B cell (primary cell): Measurements from ENCODE around the gene TBC1D22A. TPM values are rescaled to one million over a fixed set of nuclear protein-coding genes. Genes with fewer than 3 reads are reported as not detected.
A peak's percentile ranks its signal among the peaks of the same experiment; 100 is the strongest.

Experiments used
- ATAC-seq: fragments of 200-7000 bp; cut with Tn5 transposase; one replicate; pipeline ENCODE4 v1.10.0; 2021; ENCODE audit warnings: low read depth, mild to moderate bottlenecking, moderate number of reproducible peaks, moderate library complexity
- CTCF ChIA-PET: fragments of 350-600 bp; sonication (Branson Sonifier 250); formaldehyde crosslinking; loops from one replicate; lab custom pipeline; 2021; ENCODE audit warnings: antibody characterized with exemption, inconsistent platforms; lab: Charles Lee
- POLR2A ChIA-PET: fragments of 350-600 bp; sonication (Branson Sonifier 250); formaldehyde crosslinking; loops from one replicate; lab custom pipeline; 2021; ENCODE audit warnings: antibody characterized with exemption; lab: Charles Lee
- DNase-seq: peaks from one replicate; pipeline ENCODE4 v3.0.0; 2013
- H2AFZ ChIP-seq: 2 replicates; pipeline ENCODE4 v1.6.1; 2012; ENCODE audit warnings: mild to moderate bottlenecking, low read depth, low read length; ENCODE audit not compliant: insufficient read depth, poor library complexity, severe bottlenecking
- H3K27ac ChIP-seq, 2 donors: 1 replicate in 1 of 2; 2 replicates in 1 of 2; pipeline ENCODE4 v1.5.1; 2012 to 2013; ENCODE audit warnings: low read length in 2 of 2, mild to moderate bottlenecking in 2 of 2, moderate library complexity in 1 of 2
- H3K27me3 ChIP-seq, 4 experiments: fragments of 200-600 bp in 1 of 4; sonication (generic) in 1 of 4; replicated peaks in 1 of 4; 1 replicate in 2 of 4; 2 replicates in 2 of 4; pipeline versions ENCODE4 v1.6.1 to v1.7.0; 2013 to 2016; ENCODE audit warnings: low read length in 3 of 4, mild to moderate bottlenecking in 2 of 4, mixed read lengths in 1 of 4, moderate library complexity in 1 of 4; ENCODE audit not compliant: insufficient read depth in 4 of 4, control insufficient read depth in 3 of 4; ENCODE audit errors: control extremely low read depth in 1 of 4
- H3K36me3 ChIP-seq, 2 experiments: replicated peaks in 1 of 2; 1 replicate in 1 of 2; 2 replicates in 1 of 2; pipeline versions ENCODE4 v1.6.1 to v1.7.1; 2013; ENCODE audit warnings: low read length in 1 of 2; ENCODE audit not compliant: insufficient read depth in 2 of 2, control insufficient read depth in 1 of 2; ENCODE audit errors: control extremely low read depth in 1 of 2, extremely low read depth in 1 of 2
- H3K4me1 ChIP-seq, 2 donors: fragments of 200-600 bp in 1 of 2; sonication (generic) in 1 of 2; 1 replicate in 1 of 2; 2 replicates in 1 of 2; pipeline versions ENCODE4 v1.5.1 to v1.6.1; 2013 to 2017; ENCODE audit warnings: low read length in 2 of 2; ENCODE audit not compliant: control insufficient read depth in 2 of 2, insufficient read depth in 2 of 2
- H3K4me2 ChIP-seq: replicated peaks from 2 replicates; pipeline ENCODE3; 2012; ENCODE audit warnings: mild to moderate bottlenecking, low read depth, low read length; ENCODE audit not compliant: poor library complexity, severe bottlenecking
- H3K4me3 ChIP-seq, 5 experiments: fragments of 200-600 bp in 1 of 5; sonication (generic) in 1 of 5; 1 replicate in 3 of 5; 2 replicates in 2 of 5; pipeline versions ENCODE4 v1.5.1 to v1.7.0; 2011 to 2016; ENCODE audit warnings: low read length in 4 of 5, mild to moderate bottlenecking in 4 of 5, low read depth in 2 of 5, control low read depth in 1 of 5, moderate library complexity in 1 of 5; ENCODE audit not compliant: insufficient read depth in 1 of 5; ENCODE audit errors: control extremely low read depth in 1 of 5, extremely low read depth in 1 of 5
- H3K79me2 ChIP-seq: fragments of 200-600 bp; sonication (generic); one replicate; pipeline ENCODE4 v1.6.0; 2016; ENCODE audit warnings: low read length; ENCODE audit not compliant: control insufficient read depth, insufficient read depth
- H3K9ac ChIP-seq: fragments of 200-600 bp; sonication (generic); 2 replicates; pipeline ENCODE4 v1.6.1; 2017; ENCODE audit warnings: mild to moderate bottlenecking, low read length, moderate library complexity
- H3K9me3 ChIP-seq, 3 donors: one replicate each; pipeline versions ENCODE4 v1.6.1 to v1.7.1; 2013; ENCODE audit warnings: low read length in 2 of 3; ENCODE audit not compliant: control insufficient read depth in 2 of 3, insufficient read depth in 1 of 3; ENCODE audit errors: control extremely low read depth in 1 of 3
- H4K20me1 ChIP-seq: 2 replicates; pipeline ENCODE4 v1.6.0; 2012; ENCODE audit warnings: mild to moderate bottlenecking, low read length; ENCODE audit not compliant: insufficient read depth, control insufficient read depth, poor library complexity, severe bottlenecking
- H3K27ac Mint-ChIP-seq: one replicate; pipeline ENCODE4 v1.8.0; 2021; ENCODE audit warnings: mixed read lengths
- H3K27me3 Mint-ChIP-seq: one replicate; pipeline ENCODE4 v1.8.0; 2021; ENCODE audit warnings: mixed read lengths
- H3K4me1 Mint-ChIP-seq: one replicate; pipeline ENCODE4 v1.8.0; 2021; ENCODE audit warnings: mixed read lengths
- H3K4me3 Mint-ChIP-seq: one replicate; pipeline ENCODE4 v1.8.0; 2021; ENCODE audit warnings: mixed read lengths
- H3K9me3 Mint-ChIP-seq: one replicate; pipeline ENCODE4 v1.8.0; 2022; ENCODE audit warnings: mixed read lengths; ENCODE audit not compliant: insufficient read depth
- CTCF ChIP-seq: fragments of 200-600 bp; IDR thresholded peaks from one replicate; pipeline ENCODE4 v1.8.0; 2022; ENCODE audit warnings: antibody characterized with exemption, mild to moderate bottlenecking
- EZH2 ChIP-seq: IDR thresholded peaks from 2 replicates; pipeline ENCODE4 v1.6.1; 2012; ENCODE audit warnings: borderline replicate concordance, low read depth, mild to moderate bottlenecking, moderate library complexity, low read length; ENCODE audit not compliant: insufficient read depth, poor library complexity, severe bottlenecking
- WGBS: methylation state at CpG from one replicate; pipeline ENCODE4 v1.1.5; 2013; ENCODE audit warnings: missing lambda C conversion rate; ENCODE audit not compliant: insufficient coverage; 5-methylcytosine and 5-hydroxymethylcytosine counted together
- intact Hi-C: fragments of 100-400 bp; cut with micrococcal nuclease; formaldehyde crosslinking; loops from one replicate; pipeline ENCODE4 v1.10.0; 2022
- polyA plus RNA-seq: library from polyadenylated mRNA; depleted of rRNA; stranded (reverse); fragments of >200 nt; gene quantifications from 2 replicates; pipeline ENCODE4 v1.2.3, GENCODE V29; 2012
- total RNA-seq, 2 donors: library from RNA; stranded (reverse); fragments of 120-200 nt in 1 of 2; gene quantifications; 1 replicate in 1 of 2; 2 replicates in 1 of 2; pipeline versions ENCODE4 v1.2.3 to v1.2.4, GENCODE V29; 2013 to 2022

The TBC1D22A gene
- total and polyA plus RNA-seq, 2 donors (not counting 1 experiment from before 2014, with no cell fraction given) = 73.8 to 128 TPM

GRCh38 chr22:46761017-46761416 lies 1.4 kb upstream of the TBC1D22A start:
- intact Hi-C loops = no loop called here
- H3K9ac ChIP-seq = no peak overlapping the region
- 90% methylated on average over 5 of the region's 6 CpGs for WGBS
- peaks cover 5% of the 10 kb centered on the region for H3K9me3 Mint-ChIP-seq
- H3K4me3 Mint-ChIP-seq = peak overlapping the region; percentile 74
- TF ChIP-seq CTCF = no peak
- H3K36me3 ChIP-seq = peaks cover 0 to 9% of the 10 kb centered on the region in 2 experiments
- no peaks in the 10 kb centered on the region for H3K27me3 ChIP-seq
- H4K20me1 ChIP-seq = peaks cover 5% of the 10 kb centered on the region
- peaks cover 48% of the 10 kb centered on the region for H3K4me1 Mint-ChIP-seq
- DNase-seq (no peak), ATAC-seq (no peak)
- CTCF ChIA-PET = interaction anchor here (0.7 to 13.1 kb wide), 8 partner anchors 10 to 687 kb away, joined by 3 to 468 read pairs (median 19); no protein-coding TSS in a partner anchor
- H3K27ac Mint-ChIP-seq = peak overlapping the region; percentile 59
- no peaks in the 10 kb centered on the region for H3K27me3 Mint-ChIP-seq
- peaks cover 69% of the 10 kb centered on the region for H3K79me2 ChIP-seq
- no peak overlapping the region for H3K4me3 ChIP-seq
- no peak overlapping the region for H3K4me2 ChIP-seq
- POLR2A ChIA-PET = no interaction called here
- H3K9me3 ChIP-seq = peaks cover 0 to 7% (median 6%) of the 10 kb centered on the region in 3 donors
- H3K27ac ChIP-seq = no peak overlapping the region
- no peak overlapping the region for H2AFZ ChIP-seq
- peaks cover 34 to 48% of the 10 kb centered on the region in 2 donors for H3K4me1 ChIP-seq

DNA sequence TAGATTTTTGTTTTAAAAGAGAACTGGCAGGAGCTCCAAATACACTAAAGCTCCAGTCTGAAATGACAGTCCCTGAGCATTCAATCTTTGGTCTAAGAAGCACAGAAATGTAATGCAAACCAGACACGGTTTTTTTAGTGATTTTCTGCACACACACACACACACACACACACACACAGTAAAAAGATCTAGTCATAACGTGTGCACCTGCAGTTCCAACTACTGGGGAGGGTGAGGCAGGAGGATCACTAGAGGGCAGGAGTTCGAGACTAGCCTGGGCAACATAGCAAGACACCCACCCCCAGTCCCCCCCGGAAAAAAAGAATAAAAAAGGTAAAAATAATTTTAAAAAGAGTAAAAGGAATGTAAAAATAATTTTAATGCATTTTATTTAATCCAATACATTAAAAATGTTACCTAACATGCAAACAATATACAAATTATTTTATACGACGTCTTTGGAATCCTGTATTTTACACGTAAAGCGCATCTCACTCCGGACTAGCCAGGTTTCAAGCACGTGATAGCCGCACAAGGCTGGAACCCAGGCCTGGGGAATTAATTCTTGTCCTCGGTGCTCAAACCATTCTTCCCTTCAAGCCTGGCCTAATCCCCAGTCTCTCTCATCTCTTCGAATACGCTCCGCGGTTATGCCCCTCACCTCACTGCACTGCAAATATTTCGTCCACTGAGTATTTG lies 762 bp upstream of the TBC1D22A start:
- TF ChIP-seq EZH2 (no peak), CTCF (no peak)
- Histone ChIP-seq H3K4me3 (peak overlapping the region; percentile 51 to 96 (median 89)), H3K4me1 (peaks cover 41 to 55% of the 10 kb centered on the region in 2 donors), H3K9ac (peak overlapping the region; percentile 87), H3K9me3 (peaks cover 0 to under 1% (median 0%) of the 10 kb centered on the region in 3 donors), H3K36me3 (peaks cover 0 to 10% of the 10 kb centered on the region in 2 experiments), H3K4me2 (peak overlapping the region; percentile 78), H3K27me3 (no peaks in the 10 kb centered on the region), H4K20me1 (peaks cover 8% of the 10 kb centered on the region), H3K27ac (peak overlapping the region; percentile 87 to 93), H2AFZ (peak overlapping the region; percentile 73), H3K79me2 (peaks cover 75% of the 10 kb centered on the region)
- POLR2A ChIA-PET = interaction anchor here (0.7 to 4.5 kb wide), 8 partner anchors 9 to 198 kb away, joined by 3 to 92 read pairs (median 6); partner anchors contain the start of gene CERK
- no peak for DNase-seq
- intact Hi-C loops = loop anchor here (1.0 to 2.0 kb wide), 3 partner anchors 26 to 77 kb away; no protein-coding TSS in a partner anchor
- CTCF ChIA-PET = interaction anchor here (0.5 to 13.1 kb wide), 15 partner anchors 9 to 687 kb away, joined by 3 to 468 read pairs (median 10); no protein-coding TSS in a partner anchor
- H3K27me3 Mint-ChIP-seq = no peaks in the 10 kb centered on the region
- peak overlapping the region; percentile 99 for H3K27ac Mint-ChIP-seq
- peaks cover 52% of the 10 kb centered on the region for H3K4me1 Mint-ChIP-seq
- H3K4me3 Mint-ChIP-seq = peak overlapping the region; percentile 96
- WGBS = 4% methylated on average over 11 of the region's 17 CpGs
- ATAC-seq = no peak
- H3K9me3 Mint-ChIP-seq = peaks cover under 1% of the 10 kb centered on the region
